Activated effector memory CD4-positive, alpha-beta T cell treated with Interleukin-2 at 50 U/mL for 16 hours (primary cell): ENCODE results near the gene LTB.

Experiments used
- DNase-seq: peaks from one replicate; pipeline ENCODE4 v3.0.0-alpha.2; 2020

The LTB gene

DNA sequence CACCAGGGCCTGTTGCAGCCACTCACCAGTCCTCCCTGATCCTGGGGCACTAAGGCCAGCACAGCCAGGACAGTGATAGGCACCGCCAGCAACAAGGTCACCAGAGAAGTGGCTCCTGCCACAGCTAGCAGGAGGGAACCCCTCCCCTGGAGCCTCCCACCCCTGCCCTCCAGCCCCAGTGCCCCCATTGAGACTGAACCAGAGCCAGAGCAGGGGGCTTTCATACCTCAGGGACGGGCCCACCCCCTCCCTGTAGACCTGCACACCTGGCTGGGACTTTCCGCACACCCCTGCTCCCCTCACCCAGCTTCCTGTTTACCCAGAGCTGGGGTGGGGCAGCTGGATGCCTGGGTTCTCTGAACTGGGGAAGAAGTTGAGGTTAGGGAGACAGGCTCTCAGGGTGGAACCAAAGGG lies at the start of gene LTB:
Gene LTB (minus strand): TSS at position 195 of the 414 bp plus-strand sequence. CDS start 7 bp downstream, at position 188.
- peak; percentile 80 for DNase-seq

- DNase-seq: no peak
Measured at GRCh38 chr6:31631681-31632278, 49.6 kb upstream of the LTB start.

- DNase-seq: no peak
Measured at GRCh38 chr6:31631209-31631608, 49.0 kb upstream of the LTB start.

DNA sequence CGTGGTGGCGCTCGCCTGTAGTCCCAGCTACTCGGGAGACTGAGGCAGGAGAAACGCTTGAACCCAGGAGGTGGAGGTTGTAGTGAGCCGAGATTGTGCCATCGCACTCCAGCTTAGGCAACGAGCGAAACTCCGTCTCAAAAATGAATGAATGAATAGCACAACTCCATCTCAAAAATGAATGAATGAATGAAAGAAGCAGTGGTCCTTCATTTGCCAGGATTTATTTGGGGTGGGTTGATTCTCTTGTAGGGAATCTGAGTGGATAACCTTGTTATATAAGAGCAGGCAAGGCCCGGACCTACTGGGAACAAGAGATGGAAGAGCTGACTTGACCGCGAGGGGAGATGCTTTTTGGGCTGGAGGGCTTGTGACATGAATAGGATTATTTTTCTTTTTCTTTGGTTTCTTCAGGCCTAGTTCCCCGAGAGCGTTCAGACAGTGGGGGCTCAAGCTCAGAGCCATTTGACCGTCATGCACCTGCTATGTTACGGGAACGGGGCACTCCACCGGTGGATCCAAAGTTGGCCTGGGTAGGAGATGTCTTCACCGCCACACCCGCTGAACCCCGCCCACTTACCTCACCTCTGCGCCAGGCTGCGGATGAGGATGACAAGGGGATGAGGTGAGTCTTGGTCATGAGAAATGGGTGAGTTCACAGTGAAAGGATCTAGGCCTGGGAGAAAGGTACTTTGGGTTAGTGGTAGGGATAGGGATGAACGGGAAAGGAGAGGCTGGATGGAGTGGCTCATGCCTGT lies 48.1 kb upstream of the LTB start:
- DNase-seq: no peak

GRCh38 chr6:31629014-31629413 lies 46.8 kb upstream of the LTB start:
- no peak for DNase-seq

DNA sequence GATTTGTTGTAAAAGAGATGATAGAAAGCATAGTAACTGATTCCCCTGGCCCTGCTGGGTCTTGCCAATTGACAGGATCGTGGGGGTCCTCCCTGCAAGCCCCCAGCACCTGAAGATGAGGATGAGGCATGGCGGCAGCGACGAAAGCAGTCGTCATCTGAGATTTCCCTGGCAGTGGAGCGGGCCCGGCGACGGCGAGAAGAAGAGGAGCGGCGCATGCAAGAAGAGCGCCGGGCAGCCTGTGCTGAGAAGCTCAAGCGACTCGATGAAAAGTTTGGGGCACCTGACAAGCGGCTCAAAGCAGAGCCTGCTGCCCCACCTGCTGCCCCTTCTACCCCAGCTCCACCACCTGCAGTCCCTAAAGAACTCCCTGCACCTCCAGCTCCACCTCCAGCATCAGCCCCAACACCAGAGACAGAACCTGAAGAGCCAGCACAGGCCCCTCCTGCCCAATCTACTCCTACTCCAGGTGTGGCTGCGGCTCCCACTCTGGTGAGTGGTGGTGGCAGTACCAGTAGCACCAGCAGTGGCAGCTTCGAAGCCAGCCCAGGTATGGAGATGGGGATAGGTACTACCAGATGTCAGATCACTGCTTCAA lies 45.6 kb upstream of the LTB start:
- no peak for DNase-seq

- no peak for DNase-seq
Measured at GRCh38 chr6:31626952-31627351, 44.7 kb upstream of the LTB start.

- no peak for DNase-seq
Measured at GRCh38 chr6:31624070-31624469, 41.8 kb upstream of the LTB start.

DNA sequence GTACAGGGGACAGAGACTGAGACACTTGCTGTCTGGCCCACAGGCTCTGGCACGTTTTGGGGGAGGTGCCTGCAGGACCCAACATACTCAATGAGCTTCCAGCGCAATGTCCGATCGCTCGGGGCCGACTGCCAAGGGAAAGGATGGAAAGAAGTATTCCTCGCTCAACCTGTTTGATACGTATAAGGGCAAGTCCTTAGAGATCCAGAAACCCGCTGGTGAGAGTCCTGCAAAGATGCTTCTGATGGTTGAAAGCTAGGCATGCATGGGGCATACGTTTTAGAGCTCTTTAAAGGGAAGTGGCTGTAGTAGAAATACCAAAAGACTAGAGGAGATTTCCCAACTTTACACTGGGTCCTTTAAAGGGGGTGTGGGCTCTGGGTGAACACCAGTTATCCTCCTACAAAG lies 40.5 kb upstream of the LTB start:
- no peak for DNase-seq

DNA sequence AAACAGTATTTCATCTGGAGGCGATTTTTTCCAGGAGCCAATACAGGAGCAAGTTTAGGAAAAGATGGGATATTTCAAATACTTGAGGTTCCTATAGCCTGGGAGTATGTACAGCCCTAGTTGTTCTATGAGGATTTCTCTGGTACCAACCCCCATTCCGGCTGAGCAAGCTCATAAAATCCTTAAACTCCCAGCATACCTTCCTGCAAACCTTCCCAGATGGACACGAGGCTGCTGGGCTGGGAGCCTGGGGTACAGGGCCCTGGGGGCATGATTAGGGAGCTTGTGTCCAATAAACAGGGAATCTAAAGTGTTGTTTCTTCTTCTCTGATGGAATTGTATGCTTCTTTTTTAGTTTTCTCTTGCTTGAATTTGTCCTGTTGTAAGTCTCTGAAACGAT lies 39.8 kb upstream of the LTB start:
- no peak for DNase-seq

- DNase-seq: no peak
Measured at GRCh38 chr6:31621320-31621939, 39.2 kb upstream of the LTB start.

GRCh38 chr6:31620586-31621319 lies 38.5 kb upstream of the LTB start, which contains the start of gene PRRC2A:
Gene PRRC2A, plus strand, starts transcription at chr6:31620715. Its CDS starts 2,075 bp downstream, at chr6:31622790.
- no peak for DNase-seq

- peak; percentile 96 for DNase-seq
Measured at GRCh38 chr6:31619805-31620585, 37.8 kb upstream of the LTB start.

- DNase-seq: no peak
Measured at GRCh38 chr6:31617010-31617409, 34.8 kb upstream of the LTB start.

- DNase-seq: no peak
Measured at GRCh38 chr6:31615748-31616147, 33.5 kb upstream of the LTB start.

DNA sequence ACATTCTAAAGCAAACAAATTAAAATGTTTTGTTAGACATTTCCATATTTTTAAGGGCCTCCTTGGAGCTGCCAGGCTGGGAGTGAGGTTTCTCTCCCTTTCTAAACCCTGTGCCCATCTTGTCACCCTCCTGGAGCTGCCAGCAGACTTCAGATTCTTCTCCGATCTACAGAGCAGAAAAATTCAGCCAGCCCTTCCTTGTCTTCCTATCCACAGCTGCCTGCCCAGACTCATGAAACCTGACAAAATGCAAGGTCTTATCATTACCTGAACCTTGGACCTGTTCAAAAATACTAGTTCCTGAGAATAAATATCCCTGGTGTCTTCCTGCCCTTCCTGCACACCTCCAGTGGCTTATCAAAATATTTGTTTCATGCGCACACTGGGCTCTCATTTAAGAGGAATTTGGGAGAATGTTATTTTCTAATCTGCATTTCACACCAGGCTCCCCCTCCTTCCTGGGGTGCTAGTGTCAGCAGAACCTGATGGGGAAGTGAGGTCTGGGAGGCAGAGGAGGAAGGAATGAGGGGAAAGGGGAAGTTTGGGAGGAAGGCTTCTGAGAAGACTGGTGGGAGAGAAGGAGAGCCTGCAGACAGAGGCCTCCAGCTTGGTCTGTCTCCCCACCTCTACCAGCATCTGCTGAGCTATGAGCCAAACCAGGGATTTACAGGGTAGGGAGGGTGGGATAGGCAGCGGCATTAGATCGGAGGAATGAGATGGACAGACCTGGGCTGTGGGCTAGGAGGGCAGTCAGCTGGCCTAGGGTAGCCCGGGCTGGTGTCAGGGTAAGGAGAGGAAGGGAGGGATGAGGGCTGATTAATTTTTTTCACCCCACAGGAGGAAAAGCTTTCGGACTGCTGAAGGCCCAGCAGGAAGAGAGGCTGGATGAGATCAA lies 32.7 kb upstream of the LTB start, which contains the start of gene AIF1:
Gene AIF1 (plus strand): TSS at position 551 of the 895 bp plus-strand sequence. CDS start 96 bp downstream, at position 647.
- no peak for DNase-seq

GRCh38 chr6:31614075-31614619 lies 31.9 kb upstream of the LTB start:
- DNase-seq: no peak

GRCh38 chr6:31610968-31611367 lies 28.7 kb upstream of the LTB start:
- DNase-seq: no peak

DNA sequence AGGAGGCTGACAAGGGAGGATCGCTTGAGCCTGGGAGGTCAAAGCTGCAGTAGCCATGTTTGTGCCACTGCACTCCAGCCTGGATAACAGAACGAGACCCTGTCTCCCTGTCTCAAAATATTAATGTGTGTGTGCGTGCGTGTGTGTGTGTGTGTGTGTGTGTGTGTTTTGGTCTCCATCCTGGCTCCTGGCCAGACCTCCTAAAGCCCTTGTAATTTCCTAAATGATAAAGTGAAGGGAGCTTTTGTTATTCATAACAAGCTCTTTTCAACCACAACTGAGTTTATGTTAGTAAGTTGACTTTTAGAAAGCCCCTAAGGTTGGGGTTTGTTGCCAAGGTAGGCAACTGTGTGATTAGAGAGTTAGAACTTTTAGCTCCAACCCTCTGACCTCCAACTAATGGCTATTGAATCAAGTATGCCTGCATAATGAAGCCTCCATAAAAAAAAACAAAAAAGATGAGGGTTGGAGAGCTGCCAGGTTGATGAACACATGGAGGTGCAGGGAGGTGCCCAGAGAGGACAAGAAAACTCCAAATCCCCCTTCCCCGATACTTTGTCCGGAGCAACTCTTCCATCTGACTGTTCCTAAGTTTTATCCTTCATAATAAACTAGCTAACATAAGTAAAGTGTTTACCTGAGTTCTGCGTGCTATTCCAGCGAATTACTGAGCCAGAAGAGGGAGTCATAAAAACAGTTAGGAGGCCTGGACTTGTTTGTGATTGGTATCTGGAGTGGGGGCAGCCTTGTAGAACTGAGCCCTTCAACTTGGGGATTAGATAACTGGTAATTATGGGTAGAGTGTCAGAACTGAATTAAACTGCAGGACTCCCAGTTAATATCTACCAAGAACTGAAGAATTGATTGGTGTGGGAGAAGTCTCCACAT lies 27.5 kb upstream of the LTB start:
- DNase-seq: no peak

GRCh38 chr6:31607317-31607716 lies 25.1 kb upstream of the LTB start:
- no peak for DNase-seq
